HG03354 (cell line): Measurements from ENCODE around the gene BCL11A.
"Not testable (repeated sequence)": the region's sequence is repeated elsewhere in the genome, so short reads cannot be mapped to it uniquely, and the experiment has no call there.

Experiments used
- ATAC-seq: cut with Tn5 transposase; IDR thresholded peaks from one replicate; pipeline ENCODE4 v1.9.1; 2021; ENCODE audit warnings: mild to moderate bottlenecking; ENCODE audit not compliant: unreplicated experiment, poor library complexity, severe bottlenecking

BCL11A gene

DNA sequence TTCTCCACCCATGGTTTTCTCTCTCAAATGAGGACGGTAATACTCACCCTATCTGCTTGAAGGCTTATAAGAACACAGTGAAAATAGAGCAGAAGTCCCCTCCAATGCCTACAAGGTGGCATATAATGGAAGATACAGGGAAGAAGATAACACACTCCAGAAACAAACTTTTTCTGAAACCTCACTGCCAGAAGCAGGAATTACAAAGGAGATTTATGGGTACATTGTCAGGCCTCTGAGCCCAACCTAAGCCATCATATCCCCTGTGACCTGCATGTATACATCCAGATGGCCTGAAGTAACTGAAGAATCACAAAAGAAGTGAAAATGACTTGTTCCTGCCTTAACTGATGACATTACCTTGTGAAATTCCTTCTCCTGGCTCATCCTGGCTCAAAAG is 136.2 kb downstream of the BCL11A start:
- ATAC-seq, result not testable (repeated sequence)

DNA sequence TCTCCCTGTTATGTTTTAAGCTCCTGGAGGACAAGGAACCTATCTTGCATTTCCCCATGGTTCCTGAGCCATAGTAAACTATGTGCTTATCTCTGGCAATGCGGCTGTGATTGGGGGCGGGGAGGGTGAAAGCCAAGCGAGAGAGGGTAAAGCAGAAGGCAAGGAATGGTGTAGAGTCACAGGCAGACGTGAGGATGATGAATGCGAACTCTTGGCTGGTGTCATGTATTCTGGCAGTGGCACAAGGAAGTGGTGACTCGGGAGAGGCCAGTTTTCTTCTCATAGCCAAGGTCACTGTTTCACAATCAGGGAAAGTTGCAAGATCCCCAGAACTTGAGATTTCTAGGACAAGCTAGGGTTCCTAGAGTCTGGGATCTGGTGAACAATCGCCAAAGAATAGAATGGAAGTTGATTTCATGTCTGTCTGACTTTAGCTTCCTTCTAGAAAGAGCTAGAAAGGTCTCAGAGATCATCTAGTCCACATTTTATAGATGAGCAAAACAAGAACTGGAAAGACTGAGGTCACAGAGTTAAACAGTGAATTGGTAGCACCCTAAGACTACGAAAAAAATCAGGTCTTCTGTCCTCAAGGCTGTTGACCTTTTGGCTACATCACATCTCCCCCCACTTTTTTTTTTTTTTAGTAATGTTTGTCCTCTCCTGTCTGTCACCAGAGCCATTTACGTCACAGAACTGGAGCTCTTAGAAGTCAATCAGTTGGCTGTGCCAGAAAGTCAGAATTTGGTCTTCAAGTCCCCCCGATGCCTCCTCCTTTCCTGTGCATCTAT is 137.0 kb downstream of the BCL11A start:
- no peak for ATAC-seq

DNA sequence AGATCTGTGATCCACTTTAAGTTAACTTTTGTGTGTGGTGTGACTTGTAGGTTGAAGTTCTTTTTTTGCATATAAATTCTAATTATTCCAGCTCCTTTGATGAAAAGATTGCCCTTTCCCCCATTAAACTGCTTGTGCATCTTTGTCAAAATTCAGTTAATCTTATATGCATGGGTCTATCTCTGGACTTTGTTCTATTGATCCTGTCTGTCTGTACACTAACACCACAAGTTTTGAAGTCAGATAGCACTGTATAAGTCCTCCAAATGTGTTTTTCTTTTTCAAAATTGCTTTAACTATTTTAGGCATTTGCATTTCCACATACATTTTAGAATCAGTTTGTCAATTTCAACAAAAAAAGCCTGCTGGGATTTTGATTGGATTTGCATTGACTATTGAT is 137.6 kb downstream of the BCL11A start:
- ATAC-seq, result no peak

DNA sequence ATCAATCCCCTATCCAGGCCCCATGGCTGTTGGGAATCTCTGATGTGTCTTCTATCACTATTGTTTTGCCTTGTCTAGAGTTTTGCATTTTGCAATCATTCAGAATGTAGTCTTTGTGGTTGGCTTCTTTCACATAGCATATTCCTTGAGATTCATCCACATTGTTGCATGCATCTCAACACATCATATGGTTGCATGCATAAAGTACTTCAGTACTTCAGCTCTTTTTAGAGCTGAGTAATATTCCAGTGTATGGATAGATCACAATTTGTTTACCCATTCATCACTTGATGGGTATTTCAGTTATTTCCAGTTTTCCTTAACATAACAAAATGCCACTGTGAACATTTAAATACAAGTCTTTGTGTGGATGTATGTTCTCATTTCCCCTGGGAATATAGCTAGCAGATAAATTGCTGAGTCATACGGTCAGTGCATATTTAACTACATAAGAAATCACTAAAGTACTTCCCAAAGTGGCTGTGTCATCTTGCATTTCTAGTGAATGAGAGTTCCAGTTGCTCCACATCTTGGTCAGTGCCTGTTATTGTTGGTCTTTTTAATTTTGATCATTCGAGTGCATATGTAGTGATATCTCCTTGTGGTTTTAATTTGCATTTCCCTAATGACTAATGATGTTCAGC is 138.8 kb downstream of the BCL11A start:
- ATAC-seq, result no peak

DNA sequence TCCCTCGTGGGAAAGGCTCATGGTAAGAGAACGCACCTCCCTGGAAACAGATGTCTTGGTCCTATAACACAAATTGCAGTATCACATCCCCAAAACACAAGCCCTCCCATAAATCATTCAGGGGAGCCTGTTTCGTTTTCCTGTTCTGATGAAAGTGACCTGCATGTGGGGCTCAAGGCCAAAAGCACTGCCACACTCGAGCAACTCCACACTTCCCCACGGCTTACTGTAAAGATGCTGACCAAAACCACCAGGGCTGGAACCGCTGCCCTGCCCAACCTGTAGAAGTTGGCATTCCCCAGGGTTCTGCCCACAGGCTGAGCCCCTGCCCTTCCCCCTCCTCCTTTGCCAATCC is 139.7 kb downstream of the BCL11A start:
- peak; percentile 77 for ATAC-seq

DNA sequence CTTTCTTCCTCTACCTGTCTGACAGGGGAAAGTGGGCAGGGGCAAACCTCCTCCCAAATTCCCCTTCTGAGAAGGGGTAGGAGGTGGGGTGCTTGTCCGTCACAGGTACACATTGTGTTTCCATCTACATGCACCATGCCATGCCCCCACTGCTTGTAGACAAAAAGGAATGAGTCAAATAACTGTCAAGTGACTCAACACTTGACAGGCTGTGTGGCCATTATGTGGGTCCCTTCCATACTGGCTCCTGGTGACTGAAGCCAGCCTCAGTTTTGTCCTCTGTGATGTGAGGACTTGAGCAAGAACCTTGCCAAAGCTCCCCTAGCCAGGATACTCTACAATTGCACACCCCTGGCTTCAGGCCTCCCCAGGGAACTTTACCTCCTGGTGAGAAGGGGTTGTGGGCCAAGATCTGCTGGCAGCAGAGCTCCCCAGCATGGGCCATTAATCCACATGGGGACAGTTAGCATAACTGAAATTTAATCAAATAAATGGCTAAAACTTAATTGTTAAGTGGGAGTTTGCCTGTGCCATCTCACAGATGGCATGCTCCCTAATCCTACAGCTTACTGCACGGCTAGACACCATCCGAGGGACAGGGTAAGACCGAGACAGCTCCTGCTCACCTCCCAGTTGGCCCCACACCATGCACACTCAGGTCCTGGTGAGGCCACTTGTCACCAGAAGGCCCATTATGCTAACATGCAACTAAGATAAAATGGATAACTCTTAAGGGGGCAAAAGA is 140.2 kb downstream of the BCL11A start:
- ATAC-seq, result peak; percentile 47

DNA sequence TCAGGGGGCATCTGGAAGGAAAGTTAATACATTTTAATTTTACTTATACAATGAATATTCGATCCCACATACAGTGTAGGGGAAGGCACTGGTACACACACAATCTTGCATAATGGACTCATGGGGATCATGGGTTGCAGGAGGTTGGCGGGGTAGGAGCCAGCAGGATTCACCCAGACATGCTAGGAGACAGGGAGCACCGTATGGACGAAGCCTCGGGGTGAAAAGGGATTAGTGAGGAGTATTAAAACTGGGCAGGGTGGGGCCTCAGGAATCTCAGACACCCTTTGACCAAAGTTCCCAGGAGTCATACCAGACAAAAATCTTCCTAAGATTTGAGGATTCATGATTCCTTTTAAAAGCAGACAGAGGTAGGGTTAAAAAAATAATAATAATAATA is 140.8 kb downstream of the BCL11A start:
- no peak for ATAC-seq

DNA sequence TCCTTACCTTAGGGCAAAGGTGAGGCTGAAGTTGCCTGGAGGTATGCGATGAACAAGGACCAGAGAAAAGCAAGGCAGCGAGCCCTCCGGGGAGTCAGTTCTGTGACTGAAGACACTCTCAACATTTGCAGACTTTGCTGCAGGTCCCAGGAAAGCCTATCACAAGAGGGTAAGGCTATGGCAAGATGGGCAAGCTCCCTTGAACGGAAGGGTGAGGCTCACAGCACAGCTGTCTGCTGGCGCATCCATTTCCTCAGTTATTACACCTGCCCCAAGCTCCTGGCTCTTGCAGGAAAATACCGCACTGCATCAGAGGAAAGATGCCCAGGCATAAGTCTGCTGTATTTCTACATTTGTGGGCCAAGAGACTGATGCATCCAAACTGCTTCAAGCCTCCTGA is 141.4 kb downstream of the BCL11A start:
- no peak for ATAC-seq

DNA sequence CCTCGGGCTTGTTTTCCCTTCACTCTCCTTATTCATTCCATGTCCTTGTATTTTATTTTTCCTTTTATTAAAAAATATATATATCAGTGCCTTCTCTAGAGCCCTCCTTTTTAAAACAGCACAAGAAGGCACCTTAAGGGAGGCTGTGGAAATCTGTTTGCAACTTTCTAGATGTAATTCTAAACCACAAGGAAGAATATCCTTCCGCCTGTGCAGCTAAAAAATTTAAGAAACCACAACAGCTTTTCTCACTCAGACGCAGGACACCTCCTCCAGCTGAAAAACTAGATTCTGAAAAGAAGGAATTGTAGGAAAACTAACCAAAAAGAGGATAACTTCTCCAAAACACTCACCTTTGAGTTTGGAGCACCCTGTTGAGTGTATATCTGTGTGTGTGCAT is 142.2 kb downstream of the BCL11A start:
- no peak for ATAC-seq

DNA sequence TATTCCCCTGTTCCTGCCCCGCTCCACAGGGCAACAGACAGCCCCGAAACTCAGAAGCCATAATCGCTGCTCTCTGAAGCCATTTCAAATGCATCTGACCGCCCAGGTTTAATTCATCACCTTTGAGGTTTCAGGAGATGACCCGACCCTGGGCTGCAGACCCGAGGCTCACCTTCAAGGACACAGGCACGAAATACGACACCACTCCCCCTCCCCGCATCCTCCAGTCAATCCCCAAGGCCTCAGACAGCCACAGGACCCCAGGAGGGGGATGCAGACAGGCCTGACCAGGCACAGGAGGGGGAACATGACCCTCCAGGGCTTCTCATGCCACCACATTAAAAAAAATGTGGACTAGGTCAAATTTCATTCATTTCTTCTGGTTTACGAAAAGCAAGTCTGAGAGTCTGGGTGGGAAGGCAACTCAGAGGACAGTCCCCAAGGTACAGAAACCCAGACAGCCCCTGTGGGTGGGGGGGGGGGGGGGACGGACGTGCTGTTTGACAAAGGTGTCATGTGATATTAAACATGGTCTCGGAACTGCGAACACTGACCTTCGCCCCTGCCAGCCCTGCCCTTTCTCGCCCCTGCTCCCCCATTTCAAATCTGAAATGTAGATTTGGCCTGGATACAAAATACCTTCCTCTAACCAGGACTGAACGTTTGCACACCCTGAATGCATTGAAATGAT is 142.9 kb downstream of the BCL11A start:
- no peak for ATAC-seq

DNA sequence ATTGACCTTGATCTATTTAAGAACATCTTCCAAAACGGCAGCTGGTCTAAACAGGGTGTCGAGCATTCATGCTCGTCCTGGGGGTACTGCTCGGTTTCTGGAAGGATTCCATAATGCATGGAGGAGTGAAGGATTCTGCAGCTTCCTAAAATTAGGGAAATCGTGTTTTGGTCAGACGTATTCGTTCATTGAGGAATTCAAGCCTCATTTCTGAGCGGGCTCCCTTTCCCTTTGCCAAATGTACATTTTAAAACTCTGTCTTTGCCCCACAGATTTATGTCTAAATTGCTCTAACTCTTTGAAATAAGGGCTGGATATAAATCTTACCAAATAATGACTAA is 144.0 kb downstream of the BCL11A start:
- no peak for ATAC-seq

DNA sequence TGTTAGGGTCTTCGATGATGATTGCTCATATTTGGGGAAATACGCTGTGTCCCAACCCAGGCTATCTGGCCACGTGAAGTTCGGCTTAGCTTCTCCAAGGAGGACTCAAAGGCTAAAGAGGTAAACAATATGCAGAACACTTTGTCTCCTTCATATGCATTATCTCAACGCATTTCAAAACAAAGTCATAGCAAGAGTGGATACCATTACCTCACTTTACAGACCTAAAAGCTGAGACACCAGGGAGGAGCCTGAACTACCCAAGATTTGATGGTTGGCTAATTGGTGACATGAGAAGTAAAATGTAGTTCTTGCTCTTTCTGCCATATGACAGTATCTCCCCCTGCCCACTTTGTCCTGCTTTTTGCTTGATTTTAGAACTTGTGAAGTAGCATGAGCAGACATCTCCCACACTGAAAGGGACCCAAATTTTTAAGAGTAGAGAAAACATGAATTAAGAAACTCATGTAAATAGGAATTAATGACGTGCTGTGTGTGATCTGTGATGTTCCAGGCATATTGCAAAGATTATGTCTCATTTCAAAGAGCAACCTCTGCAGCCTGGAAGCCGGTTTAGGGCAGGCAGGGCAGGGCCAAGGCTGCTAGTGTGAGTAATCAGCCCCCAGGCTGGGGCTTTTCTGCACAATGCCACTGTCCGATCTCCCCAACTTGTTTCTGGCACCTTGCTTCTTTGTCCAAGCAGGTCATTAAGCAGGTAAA is 144.5 kb downstream of the BCL11A start:
- ATAC-seq, result no peak

DNA sequence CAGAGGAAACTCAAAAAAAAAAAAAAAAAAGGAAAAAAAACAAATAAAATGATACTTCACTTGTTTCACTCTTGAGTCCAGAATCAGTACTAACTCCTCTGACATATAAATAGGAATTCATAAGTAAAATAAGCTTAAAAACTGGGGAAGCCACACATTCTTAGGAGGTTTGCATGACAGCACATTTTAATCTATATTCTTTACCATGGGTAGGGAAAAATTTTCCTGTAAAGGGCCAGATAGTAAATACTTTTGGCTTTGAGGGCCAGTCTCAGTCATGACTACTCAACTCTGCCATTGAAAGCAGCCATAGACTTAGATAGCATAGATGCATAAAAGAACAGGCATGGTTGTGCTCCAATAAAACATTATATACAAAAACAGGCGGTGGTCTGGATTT is 145.2 kb downstream of the BCL11A start:
- ATAC-seq, result no peak

DNA sequence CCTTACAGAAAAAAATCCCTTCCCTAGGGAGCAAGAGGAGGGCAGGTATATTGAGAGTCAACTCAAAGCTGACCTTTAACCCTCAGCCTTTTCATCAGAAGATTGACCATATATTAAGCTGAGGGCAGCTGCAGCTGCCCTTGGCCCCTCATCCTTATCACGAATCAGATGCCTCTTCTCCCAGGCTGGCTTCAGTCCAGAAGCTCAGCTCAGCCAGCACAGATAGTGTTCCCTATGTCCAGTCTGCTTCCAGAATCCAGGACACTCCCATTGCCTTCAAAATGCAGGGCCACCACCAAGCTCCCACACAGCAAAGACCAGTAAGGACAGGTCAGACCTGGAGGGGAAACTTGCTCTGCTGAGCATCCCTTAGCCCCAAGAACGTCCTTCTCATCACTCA is 146.1 kb downstream of the BCL11A start:
- no peak for ATAC-seq

DNA sequence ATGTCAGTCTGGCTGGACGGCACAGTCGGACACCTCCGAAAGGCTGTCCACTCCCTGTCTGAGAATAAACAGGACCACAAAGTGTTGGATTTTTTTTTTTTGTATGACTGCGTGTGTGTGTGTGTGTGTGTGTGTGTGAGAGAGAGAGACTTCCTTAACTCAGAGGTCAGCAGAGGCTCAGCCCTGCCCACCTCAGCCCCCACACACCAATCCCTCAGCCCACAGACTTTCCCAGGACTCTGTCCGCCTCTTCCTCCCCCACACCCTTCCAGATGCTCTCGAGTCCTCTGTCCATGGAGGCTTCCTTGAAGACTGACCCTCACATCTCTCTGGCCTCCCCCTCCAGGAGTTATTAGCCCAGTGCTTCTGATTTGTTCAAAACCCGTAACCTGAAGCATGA is 147.3 kb downstream of the BCL11A start:
- ATAC-seq, result no peak

DNA sequence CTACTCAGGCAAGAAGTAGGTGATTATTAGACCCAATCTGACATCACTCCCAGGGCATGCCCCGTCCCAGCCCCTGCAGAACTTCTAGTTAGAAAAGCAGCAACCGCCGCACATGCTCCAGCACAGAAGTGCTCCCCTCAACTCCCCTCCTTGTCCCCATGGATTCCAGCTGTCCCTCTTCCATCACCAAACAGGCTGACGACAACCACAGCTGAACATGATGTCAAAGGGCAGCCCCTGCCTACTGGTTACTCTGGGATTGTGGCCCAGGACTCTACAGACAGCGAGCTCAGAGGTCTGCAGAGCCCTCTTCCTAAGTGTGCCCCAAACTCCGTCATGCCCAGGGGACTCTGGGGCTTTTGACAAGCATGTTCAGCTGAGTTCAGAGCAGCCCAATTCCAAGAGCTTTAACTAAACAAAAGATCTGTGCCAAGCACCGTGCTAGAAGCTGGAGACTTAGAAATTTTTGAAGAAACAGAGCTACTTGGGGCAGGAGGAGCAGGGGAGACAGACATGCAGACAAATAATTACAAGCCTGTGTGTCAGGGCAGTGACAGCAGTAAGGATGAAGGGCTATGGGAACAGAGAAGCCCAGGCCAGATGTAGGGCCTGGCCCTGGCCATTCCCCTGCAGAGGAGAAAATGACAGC is 148.1 kb downstream of the BCL11A start:
- ATAC-seq, result no peak
